ES-I3 (cell line): ENCODE data around the gene CCR4.
"Not testable (repeated sequence)": the region's sequence is repeated elsewhere in the genome, so short reads cannot be mapped to it uniquely, and the experiment has no call there.

ENCODE experiments used
- H3K36me3 ChIP-seq: 2 replicates; pipeline ENCODE4 v1.6.1; 2013; ENCODE audit warnings: mild to moderate bottlenecking, low read length, control low read depth, moderate library complexity; ENCODE audit not compliant: insufficient read depth
- H3K4me1 ChIP-seq: 2 replicates; pipeline ENCODE4 v1.6.1; 2013; ENCODE audit warnings: mild to moderate bottlenecking, control low read depth, low read length; ENCODE audit not compliant: insufficient read depth
- H3K9ac ChIP-seq: 2 replicates; pipeline ENCODE4 v1.6.1; 2013; ENCODE audit warnings: low read depth, mild to moderate bottlenecking, low read length, moderate library complexity
- H3K9me3 ChIP-seq: 2 replicates; pipeline ENCODE4 v1.6.1; 2013; ENCODE audit warnings: mild to moderate bottlenecking, low read length, moderate library complexity; ENCODE audit not compliant: control insufficient read depth, insufficient read depth

The CCR4 gene

GRCh38 chr3:32984918-32985317 lies 33.5 kb downstream of the CCR4 start:
- H3K36me3 ChIP-seq, H3K9ac ChIP-seq: not testable (repeated sequence)

GRCh38 chr3:32989171-32989570 lies 37.7 kb downstream of the CCR4 start:
- H3K4me1 ChIP-seq, result no peaks in the 10 kb centered on the region
- no peaks in the 10 kb centered on the region for H3K36me3 ChIP-seq
- H3K9ac ChIP-seq, result no peak overlapping the region
- no peaks in the 10 kb centered on the region for H3K9me3 ChIP-seq

More at GRCh38 chr3:32984918-32985317, 33.5 kb downstream of the CCR4 start:
- H3K9me3 ChIP-seq, H3K4me1 ChIP-seq: not testable (repeated sequence)

- Histone ChIP-seq H3K36me3 (no peaks in the 10 kb centered on the region), H3K4me1 (no peaks in the 10 kb centered on the region), H3K9me3 (no peaks in the 10 kb centered on the region), H3K9ac (no peak overlapping the region)
These were observed 38.7 kb downstream of the CCR4 start for GRCh38 chr3:32990116-32990515.

- H3K36me3 ChIP-seq, result no peaks in the 10 kb centered on the region
- H3K9ac ChIP-seq, result no peak overlapping the region
- no peaks in the 10 kb centered on the region for H3K4me1 ChIP-seq
- no peaks in the 10 kb centered on the region for H3K9me3 ChIP-seq
These were observed 40.3 kb downstream of the CCR4 start for GRCh38 chr3:32991781-32992180.

GRCh38 chr3:32992310-32992686 lies 40.9 kb downstream of the CCR4 start:
- H3K36me3 ChIP-seq, result no peaks in the 10 kb centered on the region
- H3K9me3 ChIP-seq, result no peaks in the 10 kb centered on the region
- H3K9ac ChIP-seq, result no peak overlapping the region
- H3K4me1 ChIP-seq, result no peaks in the 10 kb centered on the region

GRCh38 chr3:32994045-32994444 lies 42.6 kb downstream of the CCR4 start:
- Histone ChIP-seq H3K9ac (no peak overlapping the region), H3K9me3 (no peaks in the 10 kb centered on the region), H3K36me3 (no peaks in the 10 kb centered on the region)

GRCh38 chr3:32995098-32995497 lies 43.7 kb downstream of the CCR4 start:
- Histone ChIP-seq H3K9ac (no peak overlapping the region), H3K9me3 (no peaks in the 10 kb centered on the region), H3K4me1 (no peaks in the 10 kb centered on the region), H3K36me3 (no peaks in the 10 kb centered on the region)

More at GRCh38 chr3:32994045-32994444, 42.6 kb downstream of the CCR4 start:
- no peaks in the 10 kb centered on the region for H3K4me1 ChIP-seq

- Histone ChIP-seq H3K4me1 (no peaks in the 10 kb centered on the region), H3K9ac (no peak overlapping the region), H3K9me3 (no peaks in the 10 kb centered on the region), H3K36me3 (no peaks in the 10 kb centered on the region)
These were observed 44.8 kb downstream of the CCR4 start for GRCh38 chr3:32996048-32996754.

- Histone ChIP-seq H3K9ac (no peak overlapping the region), H3K36me3 (no peaks in the 10 kb centered on the region), H3K9me3 (no peaks in the 10 kb centered on the region), H3K4me1 (no peaks in the 10 kb centered on the region)
These were observed 45.3 kb downstream of the CCR4 start for GRCh38 chr3:32996755-32997091.

GRCh38 chr3:32998631-32999451 lies 47.4 kb downstream of the CCR4 start:
- 0 out of 2 replicates have a peak, but pooled peaks cover under 1% of the 10 kb centered on the region for H3K9me3 ChIP-seq
- no peak overlapping the region for H3K9ac ChIP-seq
- no peaks in the 10 kb centered on the region for H3K36me3 ChIP-seq
- H3K4me1 ChIP-seq, result no peaks in the 10 kb centered on the region

GRCh38 chr3:33000691-33001385 lies 49.4 kb downstream of the CCR4 start:
- peaks cover 7% of the 10 kb centered on the region; the same call in 1 of the 2 replicates for H3K4me1 ChIP-seq
- peaks cover 3% of the 10 kb centered on the region; the same call in 1 of the 2 replicates for H3K36me3 ChIP-seq
- peaks cover 5% of the 10 kb centered on the region; the same call in 1 of the 2 replicates for H3K9me3 ChIP-seq
- no peak overlapping the region for H3K9ac ChIP-seq

GRCh38 chr3:33001889-33002288 lies 50.4 kb downstream of the CCR4 start:
- peaks cover 3% of the 10 kb centered on the region; the same call in 1 of the 2 replicates for H3K36me3 ChIP-seq
- H3K4me1 ChIP-seq, result peaks cover 7% of the 10 kb centered on the region; the same call in 1 of the 2 replicates
- H3K9me3 ChIP-seq, result peaks cover 5% of the 10 kb centered on the region; the same call in 1 of the 2 replicates
- H3K9ac ChIP-seq, result no peak overlapping the region

- Histone ChIP-seq H3K4me1 (peaks cover 7% of the 10 kb centered on the region; the same call in 1 of the 2 replicates), H3K9ac (no peak overlapping the region), H3K36me3 (peaks cover 3% of the 10 kb centered on the region; the same call in 1 of the 2 replicates), H3K9me3 (peaks cover 5% of the 10 kb centered on the region; the same call in 1 of the 2 replicates)
These were observed 51.9 kb downstream of the CCR4 start for GRCh38 chr3:33003308-33003707.

GRCh38 chr3:33004205-33004604 lies 52.8 kb downstream of the CCR4 start:
- peaks cover 3% of the 10 kb centered on the region; the same call in 1 of the 2 replicates for H3K36me3 ChIP-seq
- H3K4me1 ChIP-seq, result peaks cover 7% of the 10 kb centered on the region; the same call in 1 of the 2 replicates

More at GRCh38 chr3:33004205-33004604, 52.8 kb downstream of the CCR4 start:
- peaks cover 5% of the 10 kb centered on the region; the same call in 1 of the 2 replicates for H3K9me3 ChIP-seq
- no peak overlapping the region for H3K9ac ChIP-seq
